NCI-H2171 treated with DMSO at 0.1 percent for 48 hours (cell line): ENCODE measurements around the gene MANEAL.

Experiments used
- DNase-seq: peaks from one replicate; lab custom pipeline; 2025; lab: John Stamatoyannopoulos, UW

The MANEAL gene

GRCh38 chr1:37828410-37829074 is 34.9 kb downstream of the MANEAL start:
- no peak for DNase-seq

- DNase-seq: no peak
Measured at GRCh38 chr1:37831109-37831508, 37.5 kb downstream of the MANEAL start.

- no peak for DNase-seq
Measured at GRCh38 chr1:37831809-37832208, 38.2 kb downstream of the MANEAL start.

GRCh38 chr1:37836788-37837187 is 43.1 kb downstream of the MANEAL start:
- no peak for DNase-seq

GRCh38 chr1:37839676-37840075 is 46.0 kb downstream of the MANEAL start:
- DNase-seq: no peak

GRCh38 chr1:37840711-37841110 is 47.1 kb downstream of the MANEAL start:
- no peak for DNase-seq

- no peak for DNase-seq
Measured at GRCh38 chr1:37841652-37842051, 48.0 kb downstream of the MANEAL start.

GRCh38 chr1:37844536-37844935 is 50.9 kb downstream of the MANEAL start:
- no peak for DNase-seq

- DNase-seq: no peak
Measured at GRCh38 chr1:37845049-37845646, 51.5 kb downstream of the MANEAL start.

GRCh38 chr1:37845786-37846185 is 52.1 kb downstream of the MANEAL start:
- DNase-seq: no peak

- DNase-seq: no peak
Measured at GRCh38 chr1:37846647-37847339, 53.1 kb downstream of the MANEAL start.

GRCh38 chr1:37849480-37849879 is 55.8 kb downstream of the MANEAL start:
- DNase-seq: no peak

GRCh38 chr1:37850352-37850955 is 56.8 kb downstream of the MANEAL start:
- no peak for DNase-seq
